Effector memory CD8-positive, alpha-beta T cell (primary cell): ENCODE results near the gene TIGAR.

Experiments used
- ATAC-seq: fragments of 150-1000 bp; cut with Tn5 transposase; replicated peaks from 2 replicates; pipeline ENCODE4 v1.10.0; 2021; ENCODE audit warnings: mild to moderate bottlenecking, moderate library complexity
- DNase-seq, 3 experiments: peaks; one replicate each; pipeline ENCODE4 v3.0.0; 2021
- H3K27ac Mint-ChIP-seq, 2 donors: one replicate each; pipeline ENCODE4 v1.8.0; 2022; ENCODE audit warnings: mild to moderate bottlenecking in 2 of 2, mixed read lengths in 2 of 2, moderate library complexity in 2 of 2
- H3K27me3 Mint-ChIP-seq, 2 donors: one replicate each; pipeline ENCODE4 v1.8.0; 2022; ENCODE audit warnings: mixed read lengths in 2 of 2
- H3K36me3 Mint-ChIP-seq: one replicate; pipeline ENCODE4 v1.8.0; 2022; ENCODE audit warnings: mild to moderate bottlenecking, moderate library complexity, mixed read lengths; ENCODE audit not compliant: insufficient read depth
- H3K4me1 Mint-ChIP-seq, 2 donors: one replicate each; pipeline ENCODE4 v1.8.0; 2022; ENCODE audit warnings: low read depth in 2 of 2, mixed read lengths in 2 of 2
- H3K4me3 Mint-ChIP-seq, 2 donors: one replicate each; pipeline ENCODE4 v1.8.0; 2022; ENCODE audit warnings: mild to moderate bottlenecking in 2 of 2, mixed read lengths in 2 of 2, moderate library complexity in 2 of 2
- H3K9me3 Mint-ChIP-seq, 2 donors: one replicate each; pipeline ENCODE4 v1.8.0; 2022; ENCODE audit warnings: mixed read lengths in 2 of 2

The TIGAR gene

DNA sequence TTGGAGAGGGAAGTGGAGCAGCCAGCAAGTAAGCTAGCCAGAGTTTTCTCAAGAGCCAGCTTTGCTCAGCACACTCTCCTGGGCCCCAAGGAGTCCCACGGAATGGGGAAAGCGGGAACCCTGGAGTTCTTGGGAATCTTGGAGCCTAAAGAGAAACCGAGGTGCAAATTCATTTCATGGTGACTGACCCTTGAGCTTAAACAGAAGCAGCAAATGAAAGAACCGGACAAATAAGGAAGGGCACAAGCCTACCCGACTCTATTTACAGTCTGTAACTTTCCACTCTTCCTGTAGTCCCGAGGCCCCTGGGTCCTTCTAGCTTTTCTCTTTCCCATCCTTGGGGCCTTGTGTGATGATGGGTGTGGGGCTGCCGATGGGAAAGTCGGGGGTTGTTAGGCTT is 18.1 kb upstream of the TIGAR start:
- no peak overlapping the region for H3K4me3 Mint-ChIP-seq
- DNase-seq (no peak), ATAC-seq (no peak)
- peaks cover 99% of the 10 kb centered on the region for H3K36me3 Mint-ChIP-seq
- peaks cover 3 to 17% of the 10 kb centered on the region in 2 donors for H3K4me1 Mint-ChIP-seq
- peak overlapping the region; percentile 30 to 89 for H3K27ac Mint-ChIP-seq
- H3K9me3 Mint-ChIP-seq, result no peaks in the 10 kb centered on the region
- H3K27me3 Mint-ChIP-seq, result no peaks in the 10 kb centered on the region

DNA sequence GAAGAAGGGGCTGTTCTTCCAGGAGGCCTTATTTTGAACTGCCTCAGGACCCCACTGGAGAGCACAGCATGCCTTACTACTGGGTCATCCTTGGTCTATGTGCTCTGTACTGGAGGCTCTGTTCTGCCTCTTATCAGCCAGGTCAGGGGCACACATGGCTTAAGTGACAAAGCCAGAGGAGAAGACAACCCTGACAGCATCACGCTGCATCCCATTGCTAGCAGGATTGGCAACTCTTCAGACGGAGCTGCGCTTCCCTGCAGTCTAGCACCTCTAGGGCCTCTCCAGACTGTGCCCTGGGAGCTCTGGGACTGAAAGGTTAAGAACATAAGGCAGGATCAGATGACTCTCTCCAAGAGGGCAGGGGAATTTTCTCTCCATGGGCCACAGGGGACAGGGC is 17.3 kb upstream of the TIGAR start:
- peaks cover 98% of the 10 kb centered on the region for H3K36me3 Mint-ChIP-seq
- no peak overlapping the region for H3K4me3 Mint-ChIP-seq
- peaks cover 5 to 17% of the 10 kb centered on the region in 2 donors for H3K4me1 Mint-ChIP-seq
- DNase-seq (no peak), ATAC-seq (no peak)
- H3K9me3 Mint-ChIP-seq, result no peaks in the 10 kb centered on the region
- no peaks in the 10 kb centered on the region for H3K27me3 Mint-ChIP-seq
- peak overlapping the region; percentile 30 to 56 for H3K27ac Mint-ChIP-seq

DNA sequence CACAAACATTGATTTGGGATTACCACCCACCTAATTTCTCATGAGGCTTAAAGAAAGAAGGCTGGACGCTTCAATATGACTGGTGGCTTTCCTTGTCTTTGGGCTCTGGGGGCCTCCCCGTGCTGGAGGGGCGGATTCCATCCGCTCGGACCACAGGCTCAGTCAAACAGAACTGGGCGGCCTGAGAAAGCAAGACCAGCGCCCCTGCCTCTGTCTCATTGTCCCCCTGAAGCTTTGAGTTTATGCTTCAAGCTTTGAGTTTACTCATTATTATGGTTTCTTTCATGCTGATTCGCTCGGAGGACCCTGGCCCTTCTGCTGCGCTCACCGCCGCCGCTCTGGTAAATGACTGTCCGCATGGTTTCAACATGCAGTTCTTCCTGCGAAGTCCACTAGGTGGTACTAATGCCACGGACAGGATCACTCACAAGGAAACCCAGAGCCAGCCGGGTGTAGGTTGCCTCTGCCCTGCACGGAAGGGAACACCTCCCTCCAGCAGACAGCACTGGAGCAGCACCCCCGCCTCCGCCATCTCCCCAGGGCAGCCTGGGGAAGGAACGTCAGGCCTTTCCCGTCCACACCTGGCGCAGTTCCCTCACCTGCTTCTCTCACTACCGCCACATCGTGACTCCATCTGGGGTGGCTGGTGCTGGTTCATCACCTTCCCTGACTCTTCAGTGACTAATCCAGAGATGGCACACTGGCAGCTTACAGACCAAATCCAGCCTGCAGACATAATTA is 13.2 kb upstream of the TIGAR start:
- ATAC-seq (no peak), DNase-seq (no peak)
- no peaks in the 10 kb centered on the region for H3K27me3 Mint-ChIP-seq
- no peaks in the 10 kb centered on the region for H3K9me3 Mint-ChIP-seq
- H3K4me1 Mint-ChIP-seq, result peaks cover 1 to 4% of the 10 kb centered on the region in 2 donors
- H3K27ac Mint-ChIP-seq, result no peak overlapping the region
- no peak overlapping the region for H3K4me3 Mint-ChIP-seq
- H3K36me3 Mint-ChIP-seq, result peaks cover 73% of the 10 kb centered on the region

DNA sequence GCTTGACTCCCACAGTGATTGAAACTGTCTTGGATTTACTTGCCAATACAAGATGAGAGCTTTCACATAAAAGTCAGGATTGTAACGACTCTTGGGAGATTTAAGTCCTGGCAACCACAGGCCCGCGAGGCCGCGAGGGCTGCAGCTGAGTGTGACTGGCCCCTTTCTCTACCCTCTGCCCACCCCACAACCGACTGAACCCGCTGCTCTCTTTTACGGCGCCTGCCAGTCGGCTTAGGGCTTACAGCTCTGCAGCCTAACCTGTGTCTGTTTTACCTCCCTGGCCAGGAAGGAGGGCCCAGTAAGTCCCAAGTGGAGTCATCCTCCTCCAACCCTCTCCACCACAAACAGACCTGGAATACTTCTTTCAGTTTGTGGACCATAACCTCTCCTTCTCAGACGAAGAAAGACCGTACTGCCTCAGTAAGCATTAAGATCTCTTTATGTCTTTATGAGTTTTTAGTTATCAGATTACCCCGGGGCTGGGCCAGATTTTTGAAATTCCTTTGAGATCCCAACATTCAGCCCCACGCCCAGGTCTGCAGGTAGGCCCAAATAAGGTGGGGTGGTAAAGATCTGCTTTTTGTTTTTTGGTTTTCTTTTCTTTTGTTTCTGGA is 12.6 kb upstream of the TIGAR start:
- no peak for ATAC-seq
- Mint-ChIP-seq H3K36me3 (peaks cover 67% of the 10 kb centered on the region), H3K9me3 (no peaks in the 10 kb centered on the region), H3K4me1 (peaks cover 1 to 4% of the 10 kb centered on the region in 2 donors), H3K27me3 (no peaks in the 10 kb centered on the region), H3K4me3 (no peak overlapping the region), H3K27ac (peak overlapping the region; percentile 13 to 71)
- DNase-seq, result no peak

DNA sequence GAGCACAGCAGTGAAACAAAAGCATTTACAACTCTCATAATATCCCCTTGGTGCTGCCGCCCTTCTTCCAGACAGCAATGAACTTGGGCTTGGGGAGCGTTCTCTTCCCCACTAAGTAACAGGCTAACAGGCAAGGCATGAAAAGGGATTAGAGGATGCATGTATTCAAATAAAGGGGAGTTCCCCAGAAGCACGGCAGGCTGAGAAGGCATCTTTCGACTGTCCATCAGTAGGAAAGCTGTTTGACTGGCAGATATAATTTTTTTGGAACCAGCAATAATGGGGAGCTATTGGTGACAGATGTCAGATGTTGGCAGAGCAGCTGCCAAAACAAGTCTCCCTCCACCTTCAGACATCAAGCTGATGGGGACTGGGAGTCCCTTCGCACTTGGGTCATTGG is 9.2 kb upstream of the TIGAR start:
- peaks cover 42% of the 10 kb centered on the region for H3K36me3 Mint-ChIP-seq
- H3K9me3 Mint-ChIP-seq, result no peaks in the 10 kb centered on the region
- H3K4me3 Mint-ChIP-seq, result no peak overlapping the region
- H3K4me1 Mint-ChIP-seq, result peaks cover 0 to 1% of the 10 kb centered on the region in 2 donors
- no peaks in the 10 kb centered on the region for H3K27me3 Mint-ChIP-seq
- ATAC-seq, result no peak
- H3K27ac Mint-ChIP-seq, result no peak overlapping the region
- DNase-seq, result no peak

DNA sequence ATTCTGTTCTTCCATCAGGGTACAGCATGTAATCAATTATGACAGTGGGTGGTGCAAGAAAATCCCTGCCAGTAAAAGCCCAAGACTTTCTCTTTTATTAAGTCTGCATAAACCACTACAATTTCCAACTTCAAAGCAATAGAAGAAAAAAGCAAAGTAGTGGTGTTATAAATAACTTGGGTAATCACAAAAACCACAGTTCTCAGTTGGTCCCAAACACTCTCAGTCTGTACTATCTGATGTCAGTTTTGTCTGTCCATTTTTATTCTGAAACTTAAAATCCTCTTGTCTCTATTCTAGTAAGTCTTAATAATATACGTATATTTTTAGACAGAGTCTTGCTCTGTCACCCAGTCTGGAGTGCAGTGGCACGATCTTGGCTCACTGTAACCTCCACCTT is 8.8 kb upstream of the TIGAR start:
- no peaks in the 10 kb centered on the region for H3K27me3 Mint-ChIP-seq
- H3K4me1 Mint-ChIP-seq, result peaks cover 0 to 1% of the 10 kb centered on the region in 2 donors
- H3K4me3 Mint-ChIP-seq, result no peak overlapping the region
- DNase-seq (no peak), ATAC-seq (no peak)
- H3K27ac Mint-ChIP-seq, result no peak overlapping the region
- no peaks in the 10 kb centered on the region for H3K9me3 Mint-ChIP-seq
- H3K36me3 Mint-ChIP-seq, result peaks cover 40% of the 10 kb centered on the region

DNA sequence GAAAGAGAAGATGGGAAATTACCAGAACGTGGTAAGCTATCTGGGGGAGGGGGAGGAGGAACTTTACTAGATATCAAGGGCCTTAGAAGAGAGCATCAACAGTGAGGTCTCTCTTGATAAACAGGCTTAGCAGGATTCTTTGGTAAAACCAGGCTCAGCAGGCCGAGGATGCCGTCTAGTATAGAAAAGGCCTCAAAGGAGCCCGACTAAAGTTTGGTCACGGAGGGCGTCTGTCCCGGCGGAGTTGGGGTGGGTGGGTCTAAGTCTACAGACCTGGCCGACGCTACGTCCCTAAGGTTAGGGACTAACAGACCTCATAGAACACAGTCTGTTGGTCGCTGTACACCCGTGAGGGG is 538 bp upstream of the TIGAR start:
- H3K4me1 Mint-ChIP-seq, result peaks cover 19 to 35% of the 10 kb centered on the region in 2 donors
- H3K27me3 Mint-ChIP-seq, result no peaks in the 10 kb centered on the region
- no peak for DNase-seq
- peak; percentile 19 for ATAC-seq
- peak overlapping the region; percentile 90 to 96 for H3K27ac Mint-ChIP-seq
- H3K9me3 Mint-ChIP-seq, result no peaks in the 10 kb centered on the region
- peaks cover 33% of the 10 kb centered on the region for H3K36me3 Mint-ChIP-seq
- H3K4me3 Mint-ChIP-seq, result peak overlapping the region; percentile 92 to 98

DNA sequence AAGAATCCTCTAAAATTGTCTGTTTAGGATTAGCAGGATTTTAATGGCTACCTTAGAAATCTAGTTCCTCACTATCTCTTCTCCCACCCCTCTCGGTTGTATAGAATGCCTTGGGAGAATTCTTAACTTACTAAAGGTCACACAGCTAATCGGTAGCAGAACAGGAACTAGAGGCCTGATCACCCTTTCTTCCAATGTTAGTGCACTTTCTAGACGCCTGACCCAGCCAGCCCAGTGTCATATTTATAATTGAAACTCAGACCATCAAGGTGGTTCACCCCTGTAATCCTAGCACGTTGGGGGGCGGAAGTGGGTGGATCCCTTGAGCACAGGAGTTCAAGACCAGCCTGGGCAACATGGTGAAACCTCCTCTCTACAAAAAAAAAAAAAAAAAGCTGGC is 1.7 kb downstream of the TIGAR start:
- Mint-ChIP-seq H3K36me3 (peaks cover 25% of the 10 kb centered on the region), H3K4me1 (peaks cover 21 to 38% of the 10 kb centered on the region in 2 donors), H3K27me3 (no peaks in the 10 kb centered on the region), H3K27ac (peak overlapping the region in 1 of 2 donors; percentile 90), H3K9me3 (no peaks in the 10 kb centered on the region), H3K4me3 (peak overlapping the region in 1 of 2 donors; percentile 92)
- DNase-seq (no peak), ATAC-seq (no peak)

DNA sequence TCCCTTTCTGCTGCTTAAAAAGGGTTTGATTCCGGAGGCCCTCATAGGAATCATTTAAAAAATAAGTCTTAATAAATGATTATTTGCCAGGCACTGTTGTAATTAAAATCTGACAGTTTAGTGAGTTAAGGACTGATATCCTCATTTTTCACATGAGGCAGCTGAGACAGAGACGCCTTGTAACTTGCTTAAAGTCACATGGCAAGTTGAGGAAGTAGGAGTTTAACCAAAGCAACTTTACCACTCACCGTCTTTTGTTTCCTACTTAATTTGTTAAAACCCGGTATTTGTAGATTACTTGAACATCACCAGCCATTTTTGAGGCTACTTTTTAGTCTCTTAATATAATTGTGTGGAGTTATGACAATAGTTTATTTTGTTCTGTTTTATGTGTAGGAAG is 2.4 kb downstream of the TIGAR start:
- no peaks in the 10 kb centered on the region for H3K9me3 Mint-ChIP-seq
- no peak for DNase-seq

DNA sequence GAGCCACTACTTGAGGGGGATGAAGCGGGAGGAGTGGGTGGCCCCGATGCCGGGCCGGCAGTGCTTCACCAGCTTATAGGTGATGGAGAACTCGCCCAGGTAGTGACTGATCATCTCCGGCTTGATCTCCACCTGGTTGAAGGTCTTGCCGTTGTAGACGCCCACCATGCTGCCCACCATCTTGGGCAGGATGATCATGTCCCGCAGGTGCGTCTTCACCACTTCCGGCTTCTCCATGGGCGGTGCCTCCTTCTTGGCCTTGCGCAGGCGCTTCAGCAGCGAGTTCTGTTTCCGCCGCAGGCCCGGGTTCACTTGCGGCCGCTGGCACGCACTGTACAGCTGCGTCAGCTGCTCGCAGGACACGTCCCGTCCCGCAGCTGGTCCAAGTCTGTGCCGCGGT is 3.4 kb downstream of the TIGAR start:
- H3K9me3 Mint-ChIP-seq, result no peaks in the 10 kb centered on the region
- peaks cover 23 to 40% of the 10 kb centered on the region in 2 donors for H3K4me1 Mint-ChIP-seq
- no peak overlapping the region for H3K27ac Mint-ChIP-seq
- DNase-seq (no peak), ATAC-seq (no peak)
- no peaks in the 10 kb centered on the region for H3K27me3 Mint-ChIP-seq
- no peak overlapping the region for H3K4me3 Mint-ChIP-seq
- H3K36me3 Mint-ChIP-seq, result peaks cover 27% of the 10 kb centered on the region

More for the DNA sequence above, 2.4 kb downstream of the TIGAR start:
- no peak for ATAC-seq
- H3K27me3 Mint-ChIP-seq, result no peaks in the 10 kb centered on the region
- H3K36me3 Mint-ChIP-seq, result peaks cover 25% of the 10 kb centered on the region
- H3K27ac Mint-ChIP-seq, result peak overlapping the region in 1 of 2 donors; percentile 22
- peak overlapping the region in 1 of 2 donors; percentile 6 for H3K4me3 Mint-ChIP-seq
- H3K4me1 Mint-ChIP-seq, result peaks cover 21 to 38% of the 10 kb centered on the region in 2 donors

DNA sequence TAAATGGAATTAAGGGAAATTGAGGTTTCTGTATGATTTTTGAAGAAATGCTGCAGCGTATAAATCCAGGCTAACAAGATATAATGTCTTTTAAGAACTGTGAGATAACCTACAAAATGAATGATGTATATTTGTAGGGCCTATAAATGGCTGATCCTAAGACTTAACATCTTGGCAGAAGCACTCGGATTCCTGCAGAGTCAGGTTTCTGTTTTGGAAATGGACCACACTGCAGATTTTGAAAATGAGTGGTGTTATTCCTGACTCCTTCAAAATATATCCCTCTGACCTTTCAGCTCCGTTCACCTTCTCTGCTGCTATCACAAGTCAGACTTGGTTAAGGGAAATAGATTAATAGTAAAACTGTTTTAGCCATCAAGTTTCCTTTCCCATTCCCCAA is 5.0 kb downstream of the TIGAR start:
- DNase-seq (no peak), ATAC-seq (no peak)
- peak overlapping the region in 1 of 2 donors; percentile 19 for H3K27ac Mint-ChIP-seq
- no peak overlapping the region for H3K4me3 Mint-ChIP-seq
- H3K36me3 Mint-ChIP-seq, result peaks cover 18% of the 10 kb centered on the region
- no peaks in the 10 kb centered on the region for H3K9me3 Mint-ChIP-seq
- H3K27me3 Mint-ChIP-seq, result no peaks in the 10 kb centered on the region
- peaks cover 17 to 34% of the 10 kb centered on the region in 2 donors for H3K4me1 Mint-ChIP-seq

DNA sequence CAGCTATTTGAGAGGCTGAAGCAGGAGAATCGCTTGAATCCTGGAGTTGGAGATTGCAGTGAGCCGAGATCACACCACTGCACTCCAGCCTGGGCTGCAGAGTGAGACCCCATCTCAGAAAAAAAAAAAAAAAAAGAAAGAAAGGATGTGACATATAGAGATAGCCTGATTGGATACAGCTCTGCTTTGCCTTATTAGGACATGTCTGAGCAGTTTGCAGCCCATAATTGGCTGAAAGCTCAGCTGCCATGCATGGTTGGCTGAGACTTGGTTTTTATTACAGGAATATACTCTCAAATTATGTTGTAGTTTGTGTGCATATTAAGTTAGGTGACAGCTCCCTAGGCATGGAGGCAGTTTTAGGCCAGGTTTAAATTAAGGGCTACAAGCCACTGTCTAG is 6.3 kb downstream of the TIGAR start:
- ATAC-seq (no peak), DNase-seq (no peak)
- Mint-ChIP-seq H3K9me3 (no peaks in the 10 kb centered on the region), H3K27me3 (no peaks in the 10 kb centered on the region), H3K27ac (no peak overlapping the region), H3K36me3 (peaks cover 13% of the 10 kb centered on the region), H3K4me1 (peaks cover 11 to 28% of the 10 kb centered on the region in 2 donors), H3K4me3 (no peak overlapping the region)

DNA sequence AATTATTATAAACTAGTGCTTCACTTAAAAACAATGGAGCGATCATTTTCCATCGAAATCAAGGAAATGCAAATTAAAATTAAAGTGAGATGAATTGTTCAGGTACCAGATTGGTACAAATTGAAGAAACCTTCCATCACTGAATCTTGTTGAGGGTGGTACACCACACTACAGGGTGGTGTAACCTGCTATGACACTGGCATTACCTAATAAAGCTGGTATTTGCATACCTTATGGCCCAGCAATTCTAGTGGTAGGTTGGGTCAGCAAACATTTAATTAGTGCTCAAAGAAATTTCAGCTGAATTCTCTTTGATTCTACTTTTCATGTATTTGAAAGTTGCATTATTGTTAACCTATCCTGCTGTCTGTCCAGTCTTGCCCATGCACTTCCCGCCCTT is 9.2 kb downstream of the TIGAR start:
- peaks cover 14% of the 10 kb centered on the region for H3K36me3 Mint-ChIP-seq

DNA sequence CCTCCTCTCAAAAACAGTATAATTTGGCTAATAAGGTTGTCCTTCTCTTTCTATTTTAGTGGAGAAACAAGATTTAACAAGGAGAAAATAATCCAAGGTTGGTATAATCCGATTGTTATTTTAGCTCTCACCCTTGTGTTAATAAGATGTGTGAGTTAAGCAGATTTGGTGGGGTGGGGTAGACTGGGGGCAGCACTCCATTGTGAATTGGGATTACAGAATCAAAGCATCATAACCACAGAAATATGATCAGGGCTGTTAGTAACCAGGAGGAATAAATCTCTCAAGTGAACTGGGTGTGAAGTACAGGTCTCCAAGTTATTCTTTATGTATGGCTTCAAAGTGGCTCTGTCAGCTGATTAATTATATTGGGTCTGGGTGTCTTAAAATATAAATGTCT is 10.2 kb downstream of the TIGAR start:
- Mint-ChIP-seq H3K4me1 (peaks cover 2 to 16% of the 10 kb centered on the region in 2 donors), H3K36me3 (peaks cover 15% of the 10 kb centered on the region), H3K4me3 (no peak overlapping the region), H3K9me3 (no peaks in the 10 kb centered on the region), H3K27ac (no peak overlapping the region), H3K27me3 (no peaks in the 10 kb centered on the region)
- DNase-seq, result no peak
- no peak for ATAC-seq

More for the DNA sequence above, 9.2 kb downstream of the TIGAR start:
- Mint-ChIP-seq H3K4me1 (peaks cover 4 to 16% of the 10 kb centered on the region in 2 donors), H3K4me3 (no peak overlapping the region), H3K9me3 (no peaks in the 10 kb centered on the region), H3K27ac (no peak overlapping the region), H3K27me3 (no peaks in the 10 kb centered on the region)
- DNase-seq (no peak), ATAC-seq (no peak)
